HG03095 (cell line): ENCODE measurements around the gene SPTAN1.
A peak's percentile ranks its signal among the peaks of the same experiment; 100 is the strongest.
"Not testable (repeated sequence)": the region's sequence is repeated elsewhere in the genome, so short reads cannot be mapped to it uniquely, and the experiment has no call there.

Source experiments
- ATAC-seq: cut with Tn5 transposase; IDR thresholded peaks from one replicate; pipeline ENCODE4 v1.9.1; 2021; ENCODE audit warnings: moderate library complexity; ENCODE audit not compliant: unreplicated experiment

SPTAN1 gene

GRCh38 chr9:128656416-128657343 is 104.3 kb downstream of the SPTAN1 start, which contains the start of gene DYNC2I2:
TSS of gene DYNC2I2 (minus strand) at chr9:128656847. CDS start at chr9:128656726, 121 bp downstream.
- peak; percentile 45 for ATAC-seq

- ATAC-seq: no peak
Measured at GRCh38 chr9:128657344-128657704, 104.9 kb downstream of the SPTAN1 start.

- ATAC-seq: no peak
Measured at GRCh38 chr9:128657796-128658195, 105.4 kb downstream of the SPTAN1 start.

GRCh38 chr9:128666481-128666941 is 114.1 kb downstream of the SPTAN1 start:
- ATAC-seq: not testable (repeated sequence)

GRCh38 chr9:128669786-128670185 is 117.4 kb downstream of the SPTAN1 start:
- ATAC-seq: no peak

- ATAC-seq: no peak
Measured at GRCh38 chr9:128675382-128675781, 123.0 kb downstream of the SPTAN1 start.

- ATAC-seq: no peak
Measured at GRCh38 chr9:128677794-128678193, 125.4 kb downstream of the SPTAN1 start.
